CD14-positive monocyte (primary cell): ENCODE data around the gene HOXB8. TPM values are rescaled to one million over a fixed set of nuclear protein-coding genes. Genes with fewer than 3 reads are reported as not detected.

Source experiments
- DNase-seq, 3 donors: peaks; one replicate each; pipeline ENCODE4 v3.0.0-alpha.2; 2011 to 2022
- H2AFZ ChIP-seq: 2 replicates; pipeline ENCODE4 v1.6.0; 2012; ENCODE audit warnings: mild to moderate bottlenecking, low read depth, low read length, inconsistent platforms; ENCODE audit not compliant: insufficient read depth, poor library complexity, severe bottlenecking
- H3K27ac ChIP-seq, 2 donors: 1 replicate in 1 of 2; 2 replicates in 1 of 2; pipeline ENCODE4 v1.5.1; 2012 to 2013; ENCODE audit warnings: low read length in 2 of 2, control low read depth in 1 of 2, inconsistent platforms in 1 of 2, low read depth in 1 of 2, mild to moderate bottlenecking in 1 of 2
- H3K27me3 ChIP-seq, 2 donors: one replicate each; pipeline versions ENCODE4 v1.6.0 to v1.6.1; 2011 to 2013; ENCODE audit warnings: low read length in 2 of 2; ENCODE audit not compliant: control insufficient read depth in 2 of 2, insufficient read depth in 2 of 2
- H3K36me3 ChIP-seq, 2 donors: replicated peaks in 1 of 2; 1 replicate in 1 of 2; 2 replicates in 1 of 2; pipeline versions ENCODE4 v1.5.1 to v1.6.1; 2012 to 2013; ENCODE audit warnings: low read length in 2 of 2, control low read depth in 1 of 2, inconsistent platforms in 1 of 2, mild to moderate bottlenecking in 1 of 2; ENCODE audit not compliant: insufficient read depth in 2 of 2, control insufficient read depth in 1 of 2
- H3K4me1 ChIP-seq, 2 donors: 1 replicate in 1 of 2; 2 replicates in 1 of 2; pipeline versions ENCODE4 v1.5.1 to v1.6.1; 2012 to 2013; ENCODE audit warnings: low read length in 2 of 2, control low read depth in 1 of 2, inconsistent platforms in 1 of 2, mild to moderate bottlenecking in 1 of 2, moderate library complexity in 1 of 2; ENCODE audit not compliant: insufficient read depth in 2 of 2, control insufficient read depth in 1 of 2
- H3K4me2 ChIP-seq: replicated peaks from 2 replicates; pipeline ENCODE3; 2012; ENCODE audit warnings: low read length, moderate library complexity, mild to moderate bottlenecking; ENCODE audit not compliant: poor library complexity, severe bottlenecking; ENCODE audit errors: extremely low read depth
- H3K4me3 ChIP-seq, 3 experiments: fragments of 200-600 bp in 1 of 3; sonication (generic) in 1 of 3; replicated peaks in 1 of 3; 1 replicate in 2 of 3; 2 replicates in 1 of 3; pipeline ENCODE4 v1.5.1; 2011 to 2013; ENCODE audit warnings: low read length in 3 of 3, mild to moderate bottlenecking in 3 of 3, control low read depth in 2 of 3, low read depth in 2 of 3, inconsistent platforms in 1 of 3, moderate library complexity in 1 of 3
- H3K79me2 ChIP-seq: 2 replicates; pipeline ENCODE4 v1.6.0; 2012; ENCODE audit warnings: mild to moderate bottlenecking, control low read depth, inconsistent platforms, low read length, moderate library complexity; ENCODE audit not compliant: insufficient read depth
- H3K9ac ChIP-seq: 2 replicates; pipeline ENCODE4 v1.6.0; 2017; ENCODE audit warnings: low read length, mild to moderate bottlenecking; ENCODE audit not compliant: insufficient read depth, poor library complexity, severe bottlenecking
- H3K9me3 ChIP-seq, 2 donors: replicated peaks in 1 of 2; 1 replicate in 1 of 2; 2 replicates in 1 of 2; pipeline versions ENCODE4 v1.5.1 to v1.6.1; 2012 to 2013; ENCODE audit warnings: low read length in 2 of 2, control low read depth in 1 of 2; ENCODE audit not compliant: control insufficient read depth in 1 of 2, insufficient read depth in 1 of 2
- H4K20me1 ChIP-seq: 2 replicates; pipeline ENCODE4 v1.6.0; 2012; ENCODE audit warnings: mild to moderate bottlenecking, low read length, control low read depth, moderate library complexity; ENCODE audit not compliant: insufficient read depth
- H3K27ac Mint-ChIP-seq, 7 donors: one replicate each; pipeline ENCODE4 v1.8.0; 2020; ENCODE audit warnings: mild to moderate bottlenecking in 7 of 7, mixed read lengths in 7 of 7, moderate library complexity in 6 of 7, inconsistent platforms in 2 of 7
- H3K27me3 Mint-ChIP-seq, 3 donors: one replicate each; pipeline ENCODE4 v1.8.0; 2021 to 2022; ENCODE audit warnings: low read depth in 3 of 3, mild to moderate bottlenecking in 3 of 3, mixed read lengths in 3 of 3, moderate library complexity in 3 of 3, inconsistent platforms in 1 of 3
- H3K36me3 Mint-ChIP-seq, 2 donors: one replicate each; pipeline ENCODE4 v1.8.0; 2020; ENCODE audit warnings: mixed read lengths in 2 of 2, inconsistent platforms in 1 of 2, mild to moderate bottlenecking in 1 of 2
- H3K4me1 Mint-ChIP-seq: one replicate; pipeline ENCODE4 v1.8.0; 2020; ENCODE audit warnings: mild to moderate bottlenecking, mixed read lengths
- H3K4me3 Mint-ChIP-seq, 2 donors: one replicate each; pipeline ENCODE4 v1.8.0; 2020; ENCODE audit warnings: mild to moderate bottlenecking in 2 of 2, mixed read lengths in 2 of 2, moderate library complexity in 1 of 2
- H3K9me3 Mint-ChIP-seq, 7 donors: one replicate each; pipeline ENCODE4 v1.8.0; 2020 to 2022; ENCODE audit warnings: mixed read lengths in 7 of 7, mild to moderate bottlenecking in 6 of 7, moderate library complexity in 6 of 7, inconsistent platforms in 2 of 7
- WGBS: methylation state at CpG from one replicate; pipeline ENCODE4 v1.1.5; 2013; ENCODE audit warnings: missing lambda C conversion rate; ENCODE audit not compliant: insufficient coverage; 5-methylcytosine and 5-hydroxymethylcytosine counted together
- intact Hi-C, 2 donors: fragments of 100-400 bp; cut with micrococcal nuclease; formaldehyde crosslinking; loops; one replicate each; pipeline versions ENCODE4 v1.15.0 to v1.15.1; 2023
- polyA plus RNA-seq, 3 donors: library from polyadenylated mRNA; depleted of rRNA in 1 of 3; unstranded in 2 of 3; stranded (reverse) in 1 of 3; fragments of 300-500 nt in 2 of 3; fragments of >200 nt in 1 of 3; fragmentation: Illumina TruSeq in 2 of 3; gene quantifications; 1 replicate in 2 of 3; 2 replicates in 1 of 3; pipeline ENCODE4 v1.2.3, GENCODE V29; 2012 to 2021
- TF ChIP-seq, protein P1 (sequence below): fragments of 200-600 bp; IDR thresholded peaks from one replicate; pipeline ENCODE4 v1.8.0; 2022; ENCODE audit warnings: antibody characterized with exemption, mild to moderate bottlenecking

Gene HOXB8
- polyA plus RNA-seq, 3 donors = not detected

DNA sequence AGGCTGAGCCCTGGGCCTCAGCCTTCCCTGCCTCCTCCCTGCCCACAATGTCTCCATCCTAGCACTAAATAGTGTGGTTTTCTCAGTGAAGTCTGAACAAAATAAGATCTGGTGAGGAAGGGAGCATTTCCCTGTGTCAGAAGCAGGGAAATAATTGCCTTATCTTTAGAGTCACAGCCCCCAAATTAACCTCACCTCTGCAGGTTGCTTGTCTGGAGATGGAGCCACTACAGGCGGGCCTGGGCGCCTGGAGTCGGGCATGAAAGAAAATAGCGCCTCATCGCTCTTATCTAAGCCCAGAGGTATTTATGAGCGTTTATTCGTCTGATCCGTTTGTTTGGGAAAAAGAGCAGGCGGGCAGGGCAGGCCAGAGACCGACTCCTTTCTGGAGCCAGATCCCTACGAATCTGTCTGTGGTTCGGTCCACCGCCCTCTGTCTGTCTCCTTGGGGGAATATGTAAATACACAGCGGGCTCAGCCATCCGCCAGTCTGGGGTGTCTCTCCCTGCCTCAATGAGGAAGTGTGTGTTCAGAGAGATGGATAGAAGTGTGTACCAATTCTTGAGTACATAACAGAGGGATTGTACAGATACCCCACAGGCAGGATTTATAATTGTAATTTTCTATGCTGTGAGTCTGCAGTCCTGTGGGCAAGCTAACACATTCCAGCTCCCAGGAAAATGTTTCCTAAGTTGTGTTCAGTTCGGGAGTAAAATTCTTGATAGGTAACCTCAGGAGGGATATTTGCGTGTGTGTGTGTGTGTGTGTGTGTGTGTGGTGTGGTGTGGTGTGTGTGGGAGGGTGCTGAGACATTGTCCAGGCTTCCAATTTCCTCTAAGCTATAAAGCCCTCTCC is 14.6 kb downstream of the HOXB8 start:
- Mint-ChIP-seq H3K9me3 (peaks cover 0 to 38% (median 14%) of the 10 kb centered on the region in 7 donors), H3K27me3 (peaks cover 97 to 100% (median 100%) of the 10 kb centered on the region in 3 donors), H3K36me3 (peaks cover 12 to 21% of the 10 kb centered on the region in 2 donors), H3K4me1 (peaks cover 34% of the 10 kb centered on the region), H3K27ac (no peak overlapping the region), H3K4me3 (peak overlapping the region in 1 of 2 donors; percentile 93)
- no peaks in the 10 kb centered on the region for H3K36me3 ChIP-seq
- no peaks in the 10 kb centered on the region for H3K79me2 ChIP-seq
- peaks cover 22 to 24% of the 10 kb centered on the region in 2 donors for H3K4me1 ChIP-seq
- no peak for DNase-seq
- no peak overlapping the region for H2AFZ ChIP-seq
- intact Hi-C loops = no loop called here
- H3K27me3 ChIP-seq = peaks cover 86 to 100% of the 10 kb centered on the region in 2 donors
- WGBS = 94% methylated on average over 8 of the region's 17 CpGs
- no peak overlapping the region for H3K4me2 ChIP-seq
- H4K20me1 ChIP-seq = no peaks in the 10 kb centered on the region
- no peak overlapping the region for H3K9ac ChIP-seq
- peaks cover 0 to 56% of the 10 kb centered on the region in 2 donors for H3K9me3 ChIP-seq
- H3K27ac ChIP-seq = no peak overlapping the region
- no peak overlapping the region for H3K4me3 ChIP-seq
- TF ChIP-seq, protein P1, sequence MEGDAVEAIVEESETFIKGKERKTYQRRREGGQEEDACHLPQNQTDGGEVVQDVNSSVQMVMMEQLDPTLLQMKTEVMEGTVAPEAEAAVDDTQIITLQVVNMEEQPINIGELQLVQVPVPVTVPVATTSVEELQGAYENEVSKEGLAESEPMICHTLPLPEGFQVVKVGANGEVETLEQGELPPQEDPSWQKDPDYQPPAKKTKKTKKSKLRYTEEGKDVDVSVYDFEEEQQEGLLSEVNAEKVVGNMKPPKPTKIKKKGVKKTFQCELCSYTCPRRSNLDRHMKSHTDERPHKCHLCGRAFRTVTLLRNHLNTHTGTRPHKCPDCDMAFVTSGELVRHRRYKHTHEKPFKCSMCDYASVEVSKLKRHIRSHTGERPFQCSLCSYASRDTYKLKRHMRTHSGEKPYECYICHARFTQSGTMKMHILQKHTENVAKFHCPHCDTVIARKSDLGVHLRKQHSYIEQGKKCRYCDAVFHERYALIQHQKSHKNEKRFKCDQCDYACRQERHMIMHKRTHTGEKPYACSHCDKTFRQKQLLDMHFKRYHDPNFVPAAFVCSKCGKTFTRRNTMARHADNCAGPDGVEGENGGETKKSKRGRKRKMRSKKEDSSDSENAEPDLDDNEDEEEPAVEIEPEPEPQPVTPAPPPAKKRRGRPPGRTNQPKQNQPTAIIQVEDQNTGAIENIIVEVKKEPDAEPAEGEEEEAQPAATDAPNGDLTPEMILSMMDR = no peak

DNA sequence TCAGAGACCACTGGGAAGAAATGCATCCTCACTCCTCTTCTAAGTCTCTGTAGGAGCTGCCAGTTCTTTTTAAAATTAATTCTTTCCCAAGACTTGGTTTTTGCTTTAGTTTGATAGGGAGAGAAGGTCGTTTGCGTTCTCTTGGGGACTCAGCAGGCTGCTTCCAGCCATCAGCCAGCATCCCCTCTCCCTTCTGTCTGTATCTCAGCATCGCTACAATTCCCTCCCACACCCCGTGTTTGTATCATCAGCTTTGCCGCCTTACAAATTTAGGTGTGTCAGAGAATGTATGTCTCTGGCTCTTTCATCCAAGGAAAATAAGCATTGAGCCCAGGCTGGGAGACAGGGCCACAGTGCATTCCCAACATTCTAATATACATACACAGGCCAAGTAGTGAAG is 15.7 kb downstream of the HOXB8 start:
- Histone ChIP-seq H3K36me3 (no peaks in the 10 kb centered on the region), H3K79me2 (no peaks in the 10 kb centered on the region), H3K4me2 (no peak overlapping the region), H3K27me3 (peaks cover 82 to 100% of the 10 kb centered on the region in 2 donors), H3K9me3 (peaks cover 0 to 49% of the 10 kb centered on the region in 2 donors), H3K4me3 (no peak overlapping the region), H3K4me1 (peaks cover 22 to 24% of the 10 kb centered on the region in 2 donors), H3K27ac (no peak overlapping the region), H4K20me1 (no peaks in the 10 kb centered on the region), H3K9ac (no peak overlapping the region), H2AFZ (no peak overlapping the region)
- Mint-ChIP-seq H3K4me3 (peak overlapping the region in 1 of 2 donors; percentile 93), H3K27me3 (peaks cover 98 to 100% (median 100%) of the 10 kb centered on the region in 3 donors), H3K4me1 (peaks cover 30% of the 10 kb centered on the region), H3K36me3 (peaks cover 12 to 21% of the 10 kb centered on the region in 2 donors), H3K27ac (no peak overlapping the region), H3K9me3 (peaks cover 0 to 35% (median 14%) of the 10 kb centered on the region in 7 donors)
- TF ChIP-seq, protein P1 = no peak
- DNase-seq = no peak
- intact Hi-C loops = no loop called here
- no CpG with 5 or more reads among the region's 5 CpGs for WGBS
